ENCODE measurements around the gene BTBD9. TPM values are rescaled to one million over a fixed set of nuclear protein-coding genes. Genes with fewer than 3 reads are reported as not detected.

Gene BTBD9
- total RNA-seq, 4 donors from 2014 or later: 10.8 to 26.3 (median 15.3) TPM

GRCh38 chr6:38244869-38245268, 394.9 kb downstream of the BTBD9 start:
- no peak for TF ChIP-seq CTCF (IDR thresholded peaks at IDR 0.05)
- DNase-seq (ENCODE audit: low spot score) (no peak), ATAC-seq (ENCODE audit: low FRiP score) (no peak)

- DNase-seq (ENCODE audit: low spot score): no peak
These were observed 398.4 kb downstream of the BTBD9 start for GRCh38 chr6:38241200-38241871.

GRCh38 chr6:38239719-38240451, 399.8 kb downstream of the BTBD9 start:
- ATAC-seq (ENCODE audit: low FRiP score) (no peak), DNase-seq (ENCODE audit: low spot score) (no peak)
- no peak for TF ChIP-seq CTCF (IDR thresholded peaks at IDR 0.05)

More at GRCh38 chr6:38241200-38241871, 398.4 kb downstream of the BTBD9 start:
- TF ChIP-seq CTCF (IDR thresholded peaks at IDR 0.05): no peak
- no peak for ATAC-seq (ENCODE audit: low FRiP score)

GRCh38 chr6:38236631-38237030, 403.1 kb downstream of the BTBD9 start:
- no peak for ATAC-seq (ENCODE audit: low FRiP score)
- TF ChIP-seq CTCF (IDR thresholded peaks at IDR 0.05): no peak

GRCh38 chr6:38234934-38235682, 404.6 kb downstream of the BTBD9 start:
- TF ChIP-seq CTCF (IDR thresholded peaks at IDR 0.05): no peak
- ATAC-seq (ENCODE audit: low FRiP score) (no peak), DNase-seq (ENCODE audit: low spot score) (no peak)

More at GRCh38 chr6:38236631-38237030, 403.1 kb downstream of the BTBD9 start:
- no peak for DNase-seq (ENCODE audit: low spot score)

GRCh38 chr6:38234141-38234540, 405.6 kb downstream of the BTBD9 start:
- TF ChIP-seq CTCF (IDR thresholded peaks at IDR 0.05): no peak
- no peak for DNase-seq (ENCODE audit: low spot score)
- ATAC-seq (ENCODE audit: low FRiP score): no peak
